ENCODE data around the gene EPS15.

The EPS15 gene

DNA sequence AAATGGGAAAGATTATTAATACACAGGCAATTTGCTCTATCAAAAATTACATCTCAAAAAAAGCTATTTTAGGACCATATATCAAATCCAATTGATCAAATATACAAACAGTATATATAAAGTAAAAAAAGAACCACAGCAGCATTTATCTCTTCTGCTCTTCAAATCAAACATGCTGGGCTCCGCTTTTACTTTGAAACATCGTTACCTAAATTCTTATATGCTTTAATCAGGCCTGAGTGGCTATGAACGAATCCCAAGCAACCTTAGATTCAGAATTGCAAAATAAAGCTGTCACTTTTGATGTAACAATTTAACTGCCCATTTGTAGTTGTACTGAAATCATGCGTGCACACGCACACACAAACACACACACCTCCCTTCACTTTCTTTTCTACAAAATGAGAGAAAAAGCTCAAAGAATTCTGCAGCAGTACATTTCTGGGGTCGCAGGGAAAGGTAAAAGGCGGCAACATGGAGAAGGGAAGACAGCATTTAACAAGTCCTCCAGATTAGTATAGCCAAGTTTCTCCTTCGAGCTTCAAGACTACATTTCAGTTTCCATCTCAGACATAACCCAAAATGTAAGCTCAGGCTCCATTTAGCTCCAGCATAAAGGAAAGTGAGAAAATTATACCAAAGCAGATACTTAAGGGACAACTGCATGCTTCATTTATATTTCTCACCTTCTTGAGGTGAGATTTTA is 96.5 kb downstream of the EPS15 start:
- TF ChIP-seq, protein P1, sequence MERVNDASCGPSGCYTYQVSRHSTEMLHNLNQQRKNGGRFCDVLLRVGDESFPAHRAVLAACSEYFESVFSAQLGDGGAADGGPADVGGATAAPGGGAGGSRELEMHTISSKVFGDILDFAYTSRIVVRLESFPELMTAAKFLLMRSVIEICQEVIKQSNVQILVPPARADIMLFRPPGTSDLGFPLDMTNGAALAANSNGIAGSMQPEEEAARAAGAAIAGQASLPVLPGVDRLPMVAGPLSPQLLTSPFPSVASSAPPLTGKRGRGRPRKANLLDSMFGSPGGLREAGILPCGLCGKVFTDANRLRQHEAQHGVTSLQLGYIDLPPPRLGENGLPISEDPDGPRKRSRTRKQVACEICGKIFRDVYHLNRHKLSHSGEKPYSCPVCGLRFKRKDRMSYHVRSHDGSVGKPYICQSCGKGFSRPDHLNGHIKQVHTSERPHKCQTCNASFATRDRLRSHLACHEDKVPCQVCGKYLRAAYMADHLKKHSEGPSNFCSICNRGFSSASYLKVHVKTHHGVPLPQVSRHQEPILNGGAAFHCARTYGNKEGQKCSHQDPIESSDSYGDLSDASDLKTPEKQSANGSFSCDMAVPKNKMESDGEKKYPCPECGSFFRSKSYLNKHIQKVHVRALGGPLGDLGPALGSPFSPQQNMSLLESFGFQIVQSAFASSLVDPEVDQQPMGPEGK (CRISPR knock-in tag; IDR thresholded peaks at IDR 0.05; ENCODE audit: borderline replicate concordance) = no peak
- TF ChIP-seq ZNF70 (CRISPR knock-in tag; IDR thresholded peaks at IDR 0.05) (no peak), ZNF8 (CRISPR knock-in tag; IDR thresholded peaks at IDR 0.05) (no peak), BACH2 (CRISPR knock-in tag; IDR thresholded peaks at IDR 0.05; ENCODE audit: borderline replicate concordance) (no peak), TCF4 (CRISPR knock-in tag; IDR thresholded peaks at IDR 0.05; ENCODE audit: borderline replicate concordance) (no peak), SNAI2 (CRISPR knock-in tag; IDR thresholded peaks at IDR 0.05) (no peak), TSHZ2 (CRISPR knock-in tag; IDR thresholded peaks at IDR 0.05) (no peak), ARNTL (CRISPR knock-in tag; IDR thresholded peaks at IDR 0.05; ENCODE audit: borderline replicate concordance, low read depth) (no peak)
- no peak for ATAC-seq

DNA sequence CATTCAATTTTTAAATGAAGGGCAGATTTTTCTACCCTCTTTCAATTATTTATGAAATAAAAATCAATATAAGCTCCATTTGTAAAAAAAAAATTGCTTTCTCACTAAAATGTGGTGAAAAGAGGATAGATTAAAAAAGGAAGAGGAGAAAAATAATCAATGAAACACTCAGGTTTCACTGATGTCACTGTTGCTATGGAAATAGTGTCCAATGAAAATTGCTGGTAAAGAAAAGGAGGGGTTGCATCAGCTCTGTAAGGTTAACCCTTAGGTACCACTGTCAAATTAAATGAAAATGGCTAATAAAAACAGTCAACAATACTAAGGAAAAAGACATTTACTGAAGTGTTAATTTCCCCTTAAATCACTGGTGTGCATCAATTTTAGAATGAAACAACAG is 97.1 kb downstream of the EPS15 start:
- peak; percentile 89 for ATAC-seq
- no peak for TF ChIP-seq ZNF8 (CRISPR knock-in tag; IDR thresholded peaks at IDR 0.05)
- TF ChIP-seq ZNF70 (CRISPR knock-in tag; IDR thresholded peaks at IDR 0.05) = peak; percentile 83
- no peak for TF ChIP-seq GLIS3 (CRISPR knock-in tag; IDR thresholded peaks at IDR 0.05)

DNA sequence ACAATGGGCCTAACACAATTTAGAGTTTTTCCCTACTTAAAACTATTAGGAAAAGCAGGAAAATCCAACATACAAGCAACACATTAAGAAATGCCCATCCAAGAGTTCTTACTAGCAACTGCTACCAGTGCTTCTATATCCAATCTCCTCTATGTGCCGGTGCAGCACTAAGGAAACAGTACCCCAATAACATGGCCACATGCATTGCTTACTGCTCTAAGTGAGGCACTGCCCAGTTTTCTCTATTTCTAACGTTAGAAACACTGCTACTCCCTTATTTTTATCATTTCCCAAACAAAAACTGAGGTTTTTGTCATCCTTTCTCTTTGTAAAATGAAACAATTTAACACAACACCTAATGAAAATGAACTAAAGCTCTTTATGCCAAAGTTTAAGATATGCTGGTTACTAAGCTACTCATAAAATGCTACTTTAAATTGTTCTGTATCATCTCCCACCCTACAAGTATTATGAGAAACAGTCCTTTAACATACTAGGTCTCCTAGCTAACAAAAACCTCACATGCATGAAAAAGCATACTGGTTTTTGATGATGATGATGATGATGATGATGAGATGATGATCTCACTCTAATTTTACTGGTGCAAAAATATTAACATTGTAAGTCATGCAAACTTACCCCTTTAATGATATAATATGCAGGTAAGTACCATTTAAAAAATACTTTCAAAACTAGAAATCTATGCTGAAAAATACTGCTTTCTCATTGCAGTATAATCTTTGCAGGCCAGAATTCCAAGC is 98.0 kb downstream of the EPS15 start:
- no peak for ATAC-seq
- TF ChIP-seq ZNF565 (CRISPR knock-in tag; conservative IDR thresholded peaks at IDR 0.05; ENCODE audit: low read depth) = no peak
- no peak for TF ChIP-seq ISL1 (CRISPR knock-in tag; IDR thresholded peaks at IDR 0.05)
- no peak for TF ChIP-seq SNAI2 (CRISPR knock-in tag; IDR thresholded peaks at IDR 0.05)
- no peak for TF ChIP-seq CSDC2 (CRISPR knock-in tag; IDR thresholded peaks at IDR 0.05)
- no peak for TF ChIP-seq GLIS3 (CRISPR knock-in tag; IDR thresholded peaks at IDR 0.05)

DNA sequence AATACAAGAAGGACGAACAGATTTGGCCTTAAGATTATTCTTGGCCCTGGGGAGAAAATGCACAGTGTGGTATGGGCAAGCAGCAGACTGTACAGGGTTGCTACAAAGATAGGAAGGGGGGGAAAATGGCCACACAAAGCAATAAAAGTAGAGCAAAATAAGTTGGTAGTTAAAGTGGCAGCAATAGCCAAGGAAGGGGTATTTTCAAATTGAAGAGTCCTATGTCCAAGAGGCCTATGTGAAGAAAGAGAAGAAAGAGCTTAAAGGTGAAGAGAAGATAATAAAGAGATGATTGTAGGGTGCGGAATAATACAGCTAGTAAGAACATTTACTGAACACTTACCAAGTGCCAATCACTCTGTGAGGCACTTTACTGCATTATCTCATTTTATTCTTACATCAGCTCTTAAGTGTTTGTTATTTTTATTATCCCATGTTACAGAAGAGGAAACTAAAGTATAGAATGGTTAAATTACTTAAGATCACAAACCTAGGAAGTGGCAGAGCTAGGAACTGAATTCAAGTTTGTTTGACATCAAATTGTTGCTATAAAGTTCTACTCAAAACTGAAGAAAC is 100.6 kb downstream of the EPS15 start:
- TF ChIP-seq, protein P2, sequence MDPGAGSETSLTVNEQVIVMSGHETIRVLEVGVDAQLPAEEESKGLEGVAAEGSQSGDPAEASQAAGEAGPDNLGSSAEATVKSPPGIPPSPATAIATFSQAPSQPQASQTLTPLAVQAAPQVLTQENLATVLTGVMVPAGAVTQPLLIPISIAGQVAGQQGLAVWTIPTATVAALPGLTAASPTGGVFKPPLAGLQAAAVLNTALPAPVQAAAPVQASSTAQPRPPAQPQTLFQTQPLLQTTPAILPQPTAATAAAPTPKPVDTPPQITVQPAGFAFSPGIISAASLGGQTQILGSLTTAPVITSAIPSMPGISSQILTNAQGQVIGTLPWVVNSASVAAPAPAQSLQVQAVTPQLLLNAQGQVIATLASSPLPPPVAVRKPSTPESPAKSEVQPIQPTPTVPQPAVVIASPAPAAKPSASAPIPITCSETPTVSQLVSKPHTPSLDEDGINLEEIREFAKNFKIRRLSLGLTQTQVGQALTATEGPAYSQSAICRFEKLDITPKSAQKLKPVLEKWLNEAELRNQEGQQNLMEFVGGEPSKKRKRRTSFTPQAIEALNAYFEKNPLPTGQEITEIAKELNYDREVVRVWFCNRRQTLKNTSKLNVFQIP (CRISPR knock-in tag; IDR thresholded peaks at IDR 0.05; ENCODE audit: borderline replicate concordance, low read depth) = no peak
- TF ChIP-seq BACH2 (CRISPR knock-in tag; IDR thresholded peaks at IDR 0.05; ENCODE audit: borderline replicate concordance) = no peak

DNA sequence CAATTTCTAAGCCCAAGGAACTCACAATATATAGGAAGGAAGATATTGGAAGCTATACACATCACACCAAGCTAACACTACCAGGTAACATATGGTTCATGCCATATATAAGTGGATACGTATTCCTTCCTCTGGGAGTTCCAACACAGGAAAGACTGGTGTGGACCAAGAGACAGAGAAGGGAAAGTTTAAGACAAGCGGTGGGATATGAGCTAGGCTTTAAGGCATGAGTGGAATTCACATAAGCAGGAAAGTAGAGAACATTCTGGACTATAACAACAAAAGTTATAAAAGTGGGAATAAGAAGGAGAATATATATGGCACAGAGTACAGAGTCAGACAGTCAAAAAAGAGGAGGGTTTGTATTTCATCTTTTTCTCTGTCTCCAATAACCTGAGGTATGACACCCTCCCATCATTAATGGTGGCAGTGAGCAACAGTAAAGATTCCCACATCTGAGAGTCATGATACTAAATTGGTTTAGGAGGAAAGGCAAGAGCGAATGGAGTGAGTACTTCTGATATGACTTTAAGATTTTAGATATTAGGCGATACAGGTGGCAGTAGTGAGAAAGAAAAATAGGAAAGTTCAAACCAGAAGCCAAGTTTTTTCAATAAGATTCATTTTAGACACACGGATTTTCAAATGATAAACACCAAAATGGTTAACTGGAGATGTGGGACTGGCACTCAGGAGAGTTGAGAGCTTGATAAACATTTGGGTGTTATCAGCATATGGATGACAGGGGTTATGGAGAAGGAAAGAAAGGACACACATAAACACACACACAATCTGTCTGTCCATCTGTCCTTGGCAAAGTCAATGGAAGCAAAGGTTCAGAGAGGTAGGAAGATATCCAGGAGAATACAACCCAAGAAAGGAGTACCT is 101.3 kb downstream of the EPS15 start:
- peak; percentile 59; the same call in 2 of the 3 replicates for ATAC-seq
- TF ChIP-seq CREB5 (CRISPR knock-in tag; IDR thresholded peaks at IDR 0.05; ENCODE audit: low read depth) = no peak
- TF ChIP-seq, protein P1 (CRISPR knock-in tag; IDR thresholded peaks at IDR 0.05; ENCODE audit: borderline replicate concordance) = no peak
- no peak for TF ChIP-seq ZNF8 (CRISPR knock-in tag; IDR thresholded peaks at IDR 0.05)
- no peak for TF ChIP-seq ISL1 (CRISPR knock-in tag; IDR thresholded peaks at IDR 0.05)
- TF ChIP-seq ZFP30 (CRISPR knock-in tag; IDR thresholded peaks at IDR 0.05) = no peak

More for the DNA sequence above, 100.6 kb downstream of the EPS15 start:
- ATAC-seq = no peak
